ENCODE results near the gene SYNE1.
"Not testable (repeated sequence)": the region's sequence is repeated elsewhere in the genome, so short reads cannot be mapped to it uniquely, and the experiment has no call there.

SYNE1 gene

GRCh38 chr6:152575621-152576150 is 61.5 kb downstream of the SYNE1 start:
- Histone ChIP-seq H3K4me3 (no peak overlapping the region), H3K4me2 (peak overlapping the region in 6 of 11 experiments; percentile 20 to 64 (median 53); a peak in 9 of 22 replicates), H3K4me1 (peaks cover 0 to 44% (median 7%) of the 10 kb centered on the region in 10 experiments; a peak in 10 of 20 replicates), H3K27ac (peak overlapping the region in 2 of 11 experiments; percentile 36 to 40; a peak in 3 of 22 replicates), H3K36me3 (no peaks in the 10 kb centered on the region), H3K9ac (no peak overlapping the region), H4K20me1 (no peaks in the 10 kb centered on the region), H3K27me3 (no peaks in the 10 kb centered on the region), H3K9me3 (replicated peaks in 1 of 11) (no peaks in the 10 kb centered on the region)
- TF ChIP-seq Cebpa-rat (IDR thresholded peaks at IDR 0.05) = no peak

- H3K27me3 ChIP-seq = no peaks in the 10 kb centered on the region
- TF ChIP-seq Cebpa-rat (IDR thresholded peaks at IDR 0.05) = no peak
- H3K4me3 ChIP-seq = no peak overlapping the region
- H3K9me3 ChIP-seq (replicated peaks in 1 of 11) = no peaks in the 10 kb centered on the region
- H3K9ac ChIP-seq = no peak overlapping the region
- peaks cover 0 to 45% (median 7%) of the 10 kb centered on the region in 10 experiments; a peak in 10 of 20 replicates for H3K4me1 ChIP-seq
- H3K4me2 ChIP-seq = peak overlapping the region in 6 of 11 experiments; percentile 20 to 64 (median 53); a peak in 9 of 22 replicates
- peak overlapping the region in 2 of 11 experiments; percentile 18 to 19; a peak in 2 of 22 replicates for H3K27ac ChIP-seq
- no peaks in the 10 kb centered on the region for H3K36me3 ChIP-seq
- no peaks in the 10 kb centered on the region for H4K20me1 ChIP-seq
These were observed 62.0 kb downstream of the SYNE1 start for GRCh38 chr6:152575161-152575560.

- H3K9ac ChIP-seq = no peak overlapping the region
- no peaks in the 10 kb centered on the region for H3K36me3 ChIP-seq
- no peaks in the 10 kb centered on the region for H3K9me3 ChIP-seq (replicated peaks in 1 of 11)
- no peak overlapping the region for H3K4me2 ChIP-seq
- H4K20me1 ChIP-seq = no peaks in the 10 kb centered on the region
- H3K27me3 ChIP-seq = no peaks in the 10 kb centered on the region
- peaks cover 0 to 45% (median 7%) of the 10 kb centered on the region in 10 experiments; a peak in 10 of 20 replicates for H3K4me1 ChIP-seq
- no peak overlapping the region for H3K4me3 ChIP-seq
- TF ChIP-seq Cebpa-rat (IDR thresholded peaks at IDR 0.05) = no peak
- no peak overlapping the region for H3K27ac ChIP-seq
These were observed 63.4 kb downstream of the SYNE1 start for GRCh38 chr6:152573762-152574161.

- Histone ChIP-seq H3K4me2 (peak overlapping the region in 1 of 11 experiments; percentile 27; a peak in 1 of 22 replicates), H3K9ac (no peak overlapping the region), H3K4me1 (peaks cover 0 to 45% (median 7%) of the 10 kb centered on the region in 10 experiments; a peak in 10 of 20 replicates), H3K9me3 (replicated peaks in 1 of 11) (no peaks in the 10 kb centered on the region), H3K36me3 (no peaks in the 10 kb centered on the region), H3K27ac (no peak overlapping the region), H3K4me3 (no peak overlapping the region), H3K27me3 (no peaks in the 10 kb centered on the region), H4K20me1 (no peaks in the 10 kb centered on the region)
- no peak for TF ChIP-seq Cebpa-rat (IDR thresholded peaks at IDR 0.05)
These were observed 64.6 kb downstream of the SYNE1 start for GRCh38 chr6:152572338-152573088.

GRCh38 chr6:152571943-152572337 is 65.2 kb downstream of the SYNE1 start:
- no peaks in the 10 kb centered on the region for H3K36me3 ChIP-seq
- no peaks in the 10 kb centered on the region for H4K20me1 ChIP-seq
- H3K9ac ChIP-seq = no peak overlapping the region
- no peak overlapping the region for H3K27ac ChIP-seq
- H3K4me2 ChIP-seq = peak overlapping the region in 2 of 11 experiments; percentile 27 to 44; a peak in 3 of 22 replicates
- H3K9me3 ChIP-seq (replicated peaks in 1 of 11) = no peaks in the 10 kb centered on the region
- no peak for TF ChIP-seq Cebpa-rat (IDR thresholded peaks at IDR 0.05)
- H3K4me1 ChIP-seq = peaks cover 0 to 43% (median 7%) of the 10 kb centered on the region in 10 experiments; a peak in 10 of 20 replicates
- H3K27me3 ChIP-seq = no peaks in the 10 kb centered on the region
- H3K4me3 ChIP-seq = no peak overlapping the region

DNA sequence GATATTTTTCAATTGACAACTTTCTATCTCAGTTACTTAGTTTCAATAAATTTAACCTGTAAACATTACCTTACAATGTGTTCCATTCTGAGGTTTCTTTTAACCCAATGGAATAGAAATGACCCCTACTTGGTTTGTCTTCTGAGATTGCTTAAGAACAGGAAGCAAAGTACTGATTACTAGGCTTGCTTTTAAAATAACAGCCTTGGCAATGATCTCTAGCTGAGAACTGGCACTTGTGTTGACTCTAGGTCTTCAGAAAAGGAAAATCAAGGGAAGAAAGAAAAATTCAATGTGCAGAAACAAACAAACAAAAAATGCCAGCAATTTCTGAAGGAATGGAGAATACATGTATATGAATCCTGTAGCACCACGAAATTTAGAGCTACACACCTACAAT is 66.1 kb downstream of the SYNE1 start:
- no peaks in the 10 kb centered on the region for H3K27me3 ChIP-seq
- H3K27ac ChIP-seq = no peak overlapping the region
- no peaks in the 10 kb centered on the region for H3K9me3 ChIP-seq (replicated peaks in 1 of 11)
- peak overlapping the region in 4 of 11 experiments; percentile 19 to 44 (median 34); a peak in 5 of 22 replicates for H3K4me2 ChIP-seq
- TF ChIP-seq Cebpa-rat (IDR thresholded peaks at IDR 0.05) = no peak
- H3K4me3 ChIP-seq = no peak overlapping the region
- H3K4me1 ChIP-seq = peaks cover 0 to 35% (median 6%) of the 10 kb centered on the region in 10 experiments; a peak in 10 of 20 replicates
- H3K36me3 ChIP-seq = no peaks in the 10 kb centered on the region
- no peak overlapping the region for H3K9ac ChIP-seq
- H4K20me1 ChIP-seq = no peaks in the 10 kb centered on the region

DNA sequence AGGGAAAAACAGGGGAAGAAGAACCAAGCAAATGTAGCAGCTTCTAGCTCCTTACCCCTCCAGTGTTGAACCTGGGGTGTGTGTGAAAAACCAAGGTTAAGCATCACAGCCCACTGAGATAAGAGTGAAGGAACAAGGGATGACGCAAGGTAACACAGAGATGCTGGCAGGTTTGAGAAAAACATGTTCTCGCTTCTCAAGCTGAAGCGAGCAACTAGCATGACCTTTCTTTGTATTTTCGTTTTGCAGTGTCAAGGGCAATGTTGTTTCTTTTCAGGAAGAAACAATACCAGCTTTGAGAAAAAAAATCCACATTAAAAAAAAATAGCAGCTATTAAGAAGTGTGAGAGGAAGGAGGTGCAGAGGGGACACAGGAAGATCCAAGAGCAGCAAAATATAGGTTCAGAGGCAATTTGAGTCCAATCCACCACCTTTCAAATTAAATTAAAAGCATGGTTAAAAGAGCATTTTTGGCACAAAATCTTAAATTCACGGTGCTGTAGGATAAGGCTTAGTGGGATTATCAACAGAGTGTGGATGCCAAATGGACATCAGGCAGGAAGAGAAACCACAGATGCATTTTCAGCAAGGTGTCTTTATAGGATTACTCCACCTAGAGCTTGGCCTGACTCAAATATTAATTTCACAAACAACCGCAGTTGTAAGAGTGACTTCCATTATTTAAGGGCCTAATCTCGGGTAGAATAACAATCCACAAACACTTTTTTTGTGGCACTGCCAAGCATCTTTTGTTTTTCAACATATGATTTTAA is 70.9 kb downstream of the SYNE1 start:
- H3K4me3 ChIP-seq = no peak overlapping the region
- H3K27me3 ChIP-seq = no peaks in the 10 kb centered on the region

DNA sequence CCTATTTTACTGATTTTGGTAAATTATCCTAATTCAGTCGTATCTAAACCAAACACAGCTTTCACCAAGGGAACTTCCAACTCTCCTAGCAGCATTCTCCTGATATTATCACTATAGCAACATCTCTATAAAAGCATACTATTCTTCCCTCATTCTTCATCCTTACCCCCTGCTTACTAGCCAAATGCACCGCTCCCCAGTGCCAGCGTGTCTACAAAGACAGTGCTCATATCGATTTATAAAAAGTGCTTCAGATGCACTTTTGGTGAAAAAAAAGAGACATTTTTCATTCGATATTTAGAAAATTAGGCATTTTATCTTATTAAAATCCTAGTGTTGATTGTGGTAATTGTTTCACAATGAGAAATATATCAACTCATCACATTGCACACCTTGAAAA is 74.0 kb downstream of the SYNE1 start:
- Histone ChIP-seq H3K4me1 (no peaks in the 10 kb centered on the region), H3K9ac (no peak overlapping the region), H3K4me3 (no peak overlapping the region), H3K27ac (no peak overlapping the region), H3K4me2 (no peak overlapping the region), H3K36me3 (no peaks in the 10 kb centered on the region), H3K9me3 (replicated peaks in 1 of 11) (peaks cover 0 to 3% (median 0%) of the 10 kb centered on the region in 11 experiments; a peak in 7 of 22 replicates), H3K27me3 (no peaks in the 10 kb centered on the region), H4K20me1 (no peaks in the 10 kb centered on the region)
- no peak for TF ChIP-seq Cebpa-rat (IDR thresholded peaks at IDR 0.05)

More for the DNA sequence above, 70.9 kb downstream of the SYNE1 start:
- no peaks in the 10 kb centered on the region for H4K20me1 ChIP-seq
- H3K9ac ChIP-seq = no peak overlapping the region
- TF ChIP-seq Cebpa-rat (IDR thresholded peaks at IDR 0.05) = no peak
- no peak overlapping the region for H3K27ac ChIP-seq
- H3K4me1 ChIP-seq = peaks cover 0 to 7% (median 0%) of the 10 kb centered on the region in 10 experiments; a peak in 7 of 20 replicates
- no peaks in the 10 kb centered on the region for H3K9me3 ChIP-seq (replicated peaks in 1 of 11)
- no peak overlapping the region for H3K4me2 ChIP-seq
- no peaks in the 10 kb centered on the region for H3K36me3 ChIP-seq

DNA sequence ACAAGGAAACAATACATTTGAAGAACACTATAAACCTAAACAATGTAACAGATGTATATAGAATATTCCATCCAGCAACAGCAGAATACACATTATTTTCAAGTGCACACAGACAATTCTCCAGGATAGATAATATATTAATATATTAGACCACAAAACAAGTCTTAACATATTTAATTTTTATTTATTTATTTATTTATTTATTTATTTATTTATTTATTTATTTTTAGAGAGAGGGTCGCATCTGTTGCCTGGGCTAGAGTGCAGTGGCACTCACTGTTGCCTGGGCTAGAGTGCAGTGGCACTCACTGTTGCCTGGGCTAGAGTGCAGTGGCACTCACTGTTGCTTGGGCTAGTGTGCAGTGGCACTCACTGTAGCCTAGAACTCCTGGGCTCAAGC is 78.4 kb downstream of the SYNE1 start:
- H3K36me3 ChIP-seq, H3K4me1 ChIP-seq, H3K4me2 ChIP-seq, H4K20me1 ChIP-seq, H3K27ac ChIP-seq, H3K27me3 ChIP-seq, H3K4me3 ChIP-seq, H3K9ac ChIP-seq: not testable (repeated sequence)
- peaks cover 12 to 24% (median 16%) of the 10 kb centered on the region in 11 experiments; a peak in 20 of 22 replicates for H3K9me3 ChIP-seq (replicated peaks in 1 of 11)

All from BLaER1 treated with 17β-estradiol and CSF1 and Interleukin-3, amounts not matched to agents 10 nM and 100 nM (cell line).